Fibroblast of upper back skin (primary cell): Measurements from ENCODE around the gene NMNAT3.
A peak's percentile ranks its signal among the peaks of the same experiment; 100 is the strongest.

Experiments
- DNase-seq: peaks from one replicate; pipeline ENCODE4 v3.0.0-alpha.2; 2013

The NMNAT3 gene

GRCh38 chr3:139574026-139574947 is 103.5 kb downstream of the NMNAT3 start:
- no peak for DNase-seq

DNA sequence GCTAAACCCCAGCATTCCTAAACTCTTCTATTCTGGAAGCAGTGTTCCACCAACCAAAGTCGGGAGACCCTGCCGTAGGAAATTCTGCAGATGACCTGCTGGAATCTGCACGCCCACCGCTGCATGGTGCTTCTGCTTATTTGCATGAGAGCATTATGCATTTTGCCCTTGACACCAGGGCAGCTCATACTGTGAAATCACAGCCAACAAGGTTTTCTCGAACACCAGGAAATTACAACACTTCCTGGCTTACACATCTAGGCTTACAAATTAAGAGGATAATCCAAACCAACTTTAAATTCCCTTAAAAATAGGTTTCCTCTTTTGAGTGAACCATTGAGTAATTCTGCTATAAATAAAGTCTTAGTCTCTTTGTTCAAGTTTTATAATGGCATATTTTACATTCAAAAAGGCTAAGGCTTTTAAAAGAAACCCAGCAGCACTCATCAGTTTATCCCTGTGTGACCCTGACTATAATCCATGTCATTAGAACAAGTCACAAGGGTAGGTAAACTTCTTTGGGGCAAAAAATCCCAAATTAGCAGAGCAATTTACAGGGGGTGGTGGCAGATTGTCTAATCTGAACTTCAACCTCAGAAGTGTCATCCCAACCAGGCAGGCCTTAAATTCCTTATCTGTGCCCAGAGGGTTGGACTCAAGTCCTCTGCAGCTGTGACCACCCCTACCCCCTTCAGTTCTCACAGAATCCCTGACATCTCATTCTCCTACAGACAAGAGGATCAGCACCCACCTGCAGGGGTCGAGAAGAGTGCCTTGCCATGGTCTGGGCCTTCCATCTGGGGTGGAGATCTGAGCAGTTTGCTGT is 104.7 kb downstream of the NMNAT3 start:
- DNase-seq: no peak

GRCh38 chr3:139571711-139572110 is 106.1 kb downstream of the NMNAT3 start:
- no peak for DNase-seq

DNA sequence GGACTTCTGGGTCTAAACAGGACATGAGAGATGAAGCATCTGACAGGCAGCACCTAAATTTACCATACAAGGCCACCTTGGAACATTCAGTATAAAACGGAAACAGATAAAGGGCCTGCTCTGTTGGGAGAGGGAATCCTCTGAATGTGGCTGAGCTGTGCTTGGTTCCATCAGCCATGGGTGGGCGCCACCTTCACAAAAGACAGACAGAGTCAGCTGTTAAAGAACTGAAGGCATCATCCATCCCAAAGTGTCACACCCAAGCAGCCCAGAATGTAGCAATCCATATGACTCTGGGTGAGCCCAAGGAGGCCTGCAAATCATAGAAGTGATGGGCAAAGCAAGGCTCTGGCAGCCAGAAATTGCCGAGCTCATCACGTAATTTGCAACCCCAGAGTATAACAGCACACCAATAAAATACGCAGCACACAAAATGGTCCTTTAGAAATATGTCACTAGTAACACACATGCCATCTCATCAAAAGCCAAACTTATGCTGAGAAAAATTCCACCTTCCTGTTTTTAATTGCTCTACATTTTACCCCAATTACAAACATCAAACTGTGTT is 113.4 kb downstream of the NMNAT3 start:
- DNase-seq: no peak

GRCh38 chr3:139561959-139562676 is 115.7 kb downstream of the NMNAT3 start:
- peak; percentile 43 for DNase-seq

DNA sequence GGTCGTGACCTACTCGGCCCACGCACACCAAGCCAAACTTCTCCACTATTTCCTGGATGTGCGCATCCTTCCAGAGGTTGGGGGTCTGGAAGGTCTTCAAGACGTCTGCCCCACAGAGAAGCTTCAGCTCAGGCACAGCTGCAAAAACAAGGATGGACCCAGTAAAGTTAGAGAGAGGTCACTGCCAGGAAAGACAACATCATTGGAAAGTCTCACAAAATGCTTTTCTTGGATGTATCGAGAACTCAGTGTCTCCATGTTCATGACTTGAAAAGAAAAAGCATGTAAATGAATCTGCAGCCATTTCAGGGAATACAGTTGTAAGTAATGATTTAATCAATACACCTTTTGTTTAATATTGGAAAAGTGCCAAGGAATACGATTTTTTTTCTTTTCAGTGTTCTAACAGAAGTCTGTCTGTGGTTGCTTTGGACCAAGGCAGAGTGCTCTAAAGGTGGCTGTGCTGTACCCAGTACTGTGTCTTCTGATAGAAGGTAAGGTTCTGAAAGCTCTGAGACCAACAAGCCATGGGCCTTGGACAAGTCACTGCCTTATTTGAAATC is 116.4 kb downstream of the NMNAT3 start:
- no peak for DNase-seq

- DNase-seq: no peak
Measured at GRCh38 chr3:139560411-139560810, 117.4 kb downstream of the NMNAT3 start.

- DNase-seq: peak; percentile 74
Measured at GRCh38 chr3:139559541-139559940, 118.2 kb downstream of the NMNAT3 start.

DNA sequence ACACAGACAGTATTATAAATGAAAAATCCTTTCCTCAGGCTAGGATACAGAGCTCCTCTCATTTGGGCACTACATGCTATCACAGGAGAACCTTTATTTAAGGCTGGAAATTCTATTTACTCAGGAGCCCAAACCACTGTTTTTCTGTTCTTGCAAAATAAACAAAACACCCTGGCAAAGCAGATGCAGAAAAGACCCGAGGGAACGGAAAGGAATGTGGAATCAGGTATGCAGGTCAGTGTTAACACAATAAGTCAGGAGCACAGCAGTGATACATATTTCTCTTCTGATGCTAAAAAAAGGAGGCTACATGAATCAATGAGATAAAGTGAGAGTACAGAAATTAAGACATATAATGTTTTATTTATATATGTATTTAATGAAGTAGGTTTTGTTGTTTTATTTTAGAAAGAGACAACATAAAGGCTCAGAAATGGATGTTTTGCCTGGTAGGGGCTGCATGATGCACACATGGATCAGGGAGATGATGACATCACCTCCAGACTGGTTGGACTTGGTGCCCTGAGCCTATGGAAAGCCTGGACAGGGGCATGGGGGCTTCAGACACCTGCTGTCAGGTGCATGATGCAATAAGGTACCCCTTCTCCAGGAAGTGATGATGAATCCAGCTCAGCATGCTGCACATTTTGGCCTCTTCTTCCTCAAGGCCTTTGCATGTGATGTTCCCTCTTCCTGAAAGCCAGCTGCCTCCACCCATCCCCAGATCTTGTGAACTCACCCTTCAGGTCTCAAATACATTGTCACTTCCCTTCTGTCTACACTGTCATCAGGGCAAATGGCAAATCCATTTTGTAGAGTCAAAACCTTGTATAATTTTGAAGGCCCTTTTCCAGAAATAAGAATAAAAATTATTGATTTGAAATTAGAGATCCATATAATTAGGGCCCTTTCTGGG is 119.2 kb downstream of the NMNAT3 start:
- DNase-seq: no peak

- DNase-seq: no peak
Measured at GRCh38 chr3:139557041-139557440, 120.7 kb downstream of the NMNAT3 start.

DNA sequence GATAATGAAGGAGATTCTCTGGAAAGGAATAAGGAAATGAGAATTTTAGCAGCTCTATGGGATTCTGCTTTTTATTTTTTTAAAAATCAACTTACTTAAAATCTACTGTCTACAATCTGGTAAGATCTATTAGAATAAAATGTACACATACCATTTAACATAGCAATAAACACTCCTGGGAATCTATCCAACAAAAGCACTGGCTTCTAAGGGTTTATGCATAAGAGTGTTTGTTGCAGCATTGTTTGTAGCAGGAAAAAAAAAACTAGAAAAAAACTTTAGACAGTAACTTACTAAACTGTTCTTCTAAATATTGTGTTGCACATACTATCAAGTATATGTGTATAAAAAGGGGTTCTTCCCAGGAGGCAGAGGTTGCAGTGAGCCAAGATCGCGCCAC is 122.5 kb downstream of the NMNAT3 start:
- peak; percentile 54 for DNase-seq

- DNase-seq: no peak
Measured at GRCh38 chr3:139554628-139555027, 123.1 kb downstream of the NMNAT3 start.

- no peak for DNase-seq
Measured at GRCh38 chr3:139552632-139553365, 125.0 kb downstream of the NMNAT3 start.

- DNase-seq: no peak
Measured at GRCh38 chr3:139548801-139549200, 129.0 kb downstream of the NMNAT3 start.

DNA sequence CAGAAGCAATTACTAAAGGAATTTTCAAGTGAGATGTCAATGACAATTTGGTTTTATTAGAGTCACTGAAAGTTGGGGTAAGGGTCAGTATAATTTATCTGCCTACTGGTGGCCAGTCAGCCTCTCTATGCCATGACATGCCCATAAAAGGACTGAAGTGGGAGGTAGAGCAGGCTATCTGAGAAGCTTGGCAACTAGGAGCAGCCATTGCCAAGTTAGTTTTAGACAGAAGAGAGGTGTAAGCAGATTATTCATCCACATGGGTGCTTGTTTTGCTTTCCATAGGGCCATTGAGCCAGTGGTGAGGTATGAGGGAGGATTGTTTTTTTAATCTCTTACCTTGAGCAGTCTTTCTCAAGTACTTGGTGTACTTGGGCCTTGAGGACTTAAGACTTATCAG is 130.1 kb downstream of the NMNAT3 start:
- DNase-seq: no peak

- no peak for DNase-seq
Measured at GRCh38 chr3:139546772-139547171, 131.0 kb downstream of the NMNAT3 start.

DNA sequence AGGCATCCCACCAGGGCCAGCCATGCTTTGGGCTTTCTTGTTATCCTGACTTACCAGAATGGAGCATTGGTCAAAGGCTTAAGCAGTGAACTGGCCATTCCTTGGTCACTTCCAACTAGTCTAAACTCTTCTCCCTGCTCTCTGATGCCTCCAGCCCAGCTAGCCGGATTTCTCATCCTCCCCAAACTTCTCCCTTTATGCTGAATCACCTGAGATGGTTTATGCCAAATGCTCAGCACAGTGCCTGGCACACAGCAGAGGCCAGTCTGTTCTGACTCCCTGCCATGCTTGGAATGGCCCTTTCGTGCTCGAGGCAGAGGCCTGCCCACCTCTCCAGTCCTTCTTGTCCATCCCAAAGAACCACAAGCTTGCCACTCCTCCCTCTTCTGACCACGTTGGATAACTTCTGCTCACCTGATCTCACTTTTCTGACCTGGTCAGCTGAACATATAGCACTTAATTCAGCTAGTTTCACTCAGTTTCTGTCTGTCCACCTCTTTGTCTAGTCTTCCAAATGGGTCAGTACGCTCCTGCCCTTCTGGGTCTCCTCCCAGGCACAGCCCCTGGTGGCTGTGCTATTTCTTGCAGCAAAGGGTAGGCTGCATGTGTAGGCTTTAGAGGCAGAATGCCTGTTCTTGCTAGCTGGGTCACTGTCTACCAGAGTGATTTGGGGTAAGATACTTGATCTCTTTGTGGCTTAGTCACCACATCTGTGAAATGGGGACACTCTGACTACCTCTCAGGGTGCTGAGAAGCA is 136.1 kb downstream of the NMNAT3 start:
- DNase-seq: no peak

GRCh38 chr3:139540651-139541531 is 136.9 kb downstream of the NMNAT3 start:
- no peak for DNase-seq

GRCh38 chr3:139538733-139539132 is 139.0 kb downstream of the NMNAT3 start:
- peak; percentile 52 for DNase-seq
